Measurements from ENCODE around the gene NPDC1.

DNA sequence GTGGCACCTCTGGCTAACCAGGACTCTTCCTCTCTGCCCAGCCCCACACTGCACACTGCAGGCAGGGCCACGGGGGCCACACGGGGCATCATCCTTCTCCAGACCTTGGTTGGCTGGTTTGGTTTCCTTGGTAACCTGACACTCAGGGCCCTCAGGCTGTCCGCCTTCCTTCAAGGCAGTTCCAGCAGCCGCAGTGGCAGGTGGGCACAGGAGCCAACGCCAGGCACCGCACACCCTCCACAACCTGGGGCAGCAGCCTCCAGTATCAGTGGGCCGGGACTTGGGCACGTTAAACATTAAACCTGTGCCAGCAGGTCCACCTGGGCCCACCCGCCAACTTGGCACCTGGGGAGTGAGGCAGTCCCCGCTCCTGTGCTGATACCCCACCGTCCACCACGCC, 1.9 kb downstream of the NPDC1 start:
- TF ChIP-seq, protein P1, sequence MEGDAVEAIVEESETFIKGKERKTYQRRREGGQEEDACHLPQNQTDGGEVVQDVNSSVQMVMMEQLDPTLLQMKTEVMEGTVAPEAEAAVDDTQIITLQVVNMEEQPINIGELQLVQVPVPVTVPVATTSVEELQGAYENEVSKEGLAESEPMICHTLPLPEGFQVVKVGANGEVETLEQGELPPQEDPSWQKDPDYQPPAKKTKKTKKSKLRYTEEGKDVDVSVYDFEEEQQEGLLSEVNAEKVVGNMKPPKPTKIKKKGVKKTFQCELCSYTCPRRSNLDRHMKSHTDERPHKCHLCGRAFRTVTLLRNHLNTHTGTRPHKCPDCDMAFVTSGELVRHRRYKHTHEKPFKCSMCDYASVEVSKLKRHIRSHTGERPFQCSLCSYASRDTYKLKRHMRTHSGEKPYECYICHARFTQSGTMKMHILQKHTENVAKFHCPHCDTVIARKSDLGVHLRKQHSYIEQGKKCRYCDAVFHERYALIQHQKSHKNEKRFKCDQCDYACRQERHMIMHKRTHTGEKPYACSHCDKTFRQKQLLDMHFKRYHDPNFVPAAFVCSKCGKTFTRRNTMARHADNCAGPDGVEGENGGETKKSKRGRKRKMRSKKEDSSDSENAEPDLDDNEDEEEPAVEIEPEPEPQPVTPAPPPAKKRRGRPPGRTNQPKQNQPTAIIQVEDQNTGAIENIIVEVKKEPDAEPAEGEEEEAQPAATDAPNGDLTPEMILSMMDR (IDR thresholded peaks at IDR 0.05) = no peak
- no peak for TF ChIP-seq POLR2A (IDR thresholded peaks at IDR 0.05)
